Hematopoietic multipotent progenitor cell treated with erythropoietin and hydrocortisone succinate and interleukin-3 and kit ligand, for 15 days (in vitro differentiated cells): Measurements from ENCODE around the gene CCND1.
"Not testable (repeated sequence)": the region's sequence is repeated elsewhere in the genome, so short reads cannot be mapped to it uniquely, and the experiment has no call there.

Experiments used
- DNase-seq: peaks from one replicate; pipeline ENCODE4 v3.0.0-alpha.2; 2015; ENCODE audit warnings: low spot score

The CCND1 gene

DNA sequence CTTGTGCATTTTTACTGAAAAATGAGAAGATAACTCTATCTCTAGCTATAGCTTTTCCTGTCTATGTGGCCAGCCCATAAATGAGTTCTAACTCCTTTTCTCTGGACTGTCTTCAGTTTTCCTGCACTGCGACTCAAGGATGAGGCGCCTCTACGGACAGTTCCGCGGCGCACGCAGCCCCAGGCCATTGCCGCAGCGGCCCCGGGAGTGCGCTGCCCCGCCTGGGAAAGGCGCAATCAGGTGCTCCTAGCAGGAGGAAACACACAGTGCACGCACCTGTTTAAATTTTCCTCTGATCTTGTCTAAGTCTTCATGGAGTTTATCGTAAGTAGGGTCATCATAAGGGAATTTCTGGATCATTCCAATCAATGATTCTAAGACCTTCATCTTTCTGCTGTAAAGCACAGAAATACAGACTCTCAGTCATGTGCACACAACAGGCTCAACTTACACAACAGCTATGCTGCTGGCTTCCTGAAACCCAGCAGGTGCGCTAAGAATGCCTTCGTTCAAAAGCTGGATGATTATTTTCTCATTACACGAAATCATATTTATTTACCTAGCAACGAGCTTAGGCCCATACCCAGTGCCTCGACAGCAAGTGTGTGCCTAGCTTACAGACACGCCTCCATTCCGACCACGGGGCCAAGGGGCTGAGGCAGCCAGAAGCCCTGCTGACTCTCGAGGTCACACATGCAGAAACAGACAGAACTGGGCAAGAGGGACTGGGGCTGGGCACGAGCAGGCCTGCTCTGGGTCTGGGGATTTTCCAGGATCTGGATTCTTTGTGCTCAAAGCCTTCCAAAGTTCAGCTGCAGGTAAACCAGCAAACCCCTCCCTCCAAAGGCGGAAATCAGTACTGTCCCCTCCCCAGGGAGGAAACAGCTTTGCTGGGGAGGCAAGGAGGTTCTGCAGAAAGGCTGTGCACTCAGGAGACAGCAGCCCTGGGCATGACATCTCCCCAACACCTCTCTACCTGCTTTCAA, 27.0 kb downstream of the CCND1 start:
- DNase-seq = no peak

DNA sequence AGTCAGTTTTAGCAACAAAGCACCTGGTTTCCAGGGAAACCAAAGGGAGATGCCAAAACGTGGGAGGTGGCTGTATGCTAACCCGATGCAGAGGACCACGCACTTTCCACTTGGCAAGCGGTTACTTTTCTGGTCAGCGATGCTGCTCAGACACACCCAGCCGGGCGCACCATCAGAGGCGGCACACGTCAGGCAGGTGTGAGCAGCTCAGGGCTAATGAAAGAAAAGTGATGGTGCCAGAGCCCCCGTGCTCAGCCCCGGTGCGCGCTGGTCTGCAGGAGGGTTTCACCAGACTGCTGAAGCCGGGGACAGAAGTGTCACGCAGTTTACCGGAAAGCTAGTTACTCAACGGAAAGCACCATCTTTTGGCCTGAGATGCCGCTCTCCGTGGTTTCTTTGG, 28.5 kb downstream of the CCND1 start:
- no peak for DNase-seq

- peak; percentile 70 for DNase-seq
Measured at GRCh38 chr11:69670158-69670845, 29.3 kb downstream of the CCND1 start.

DNA sequence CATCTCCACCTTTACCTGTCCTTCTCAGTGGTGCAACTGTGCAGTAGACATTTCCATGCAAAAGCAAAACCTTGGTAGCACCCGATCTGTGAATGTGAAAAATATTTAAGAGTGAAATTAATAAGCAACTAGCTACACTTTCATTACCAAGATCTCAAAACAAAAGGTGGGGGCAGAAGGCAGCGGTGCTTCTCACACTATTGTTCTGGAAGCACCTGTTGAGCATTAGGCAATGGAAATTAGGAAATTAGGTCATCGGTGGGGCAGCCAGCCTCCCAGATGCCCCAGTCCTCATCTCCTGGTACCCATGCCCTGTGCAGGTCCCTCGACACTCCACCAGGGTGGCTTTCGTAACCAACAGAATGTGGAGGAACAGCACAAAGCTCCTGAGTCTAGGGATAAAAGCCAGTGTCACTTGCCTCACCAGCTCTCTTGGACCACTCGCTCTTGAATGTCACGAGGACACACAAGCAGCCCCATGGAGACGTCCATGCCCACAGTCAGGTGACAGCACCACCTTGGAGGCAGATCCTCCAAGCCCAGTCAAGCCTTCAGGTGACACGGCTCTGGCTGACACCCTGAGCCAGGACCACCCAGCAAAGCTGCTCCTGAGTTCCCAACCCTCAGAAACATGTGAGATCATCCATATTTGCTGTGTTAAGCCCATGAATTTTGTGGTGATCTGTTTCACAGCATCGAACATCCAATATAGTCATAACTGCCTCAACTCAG, 30.9 kb downstream of the CCND1 start:
- DNase-seq = no peak

DNA sequence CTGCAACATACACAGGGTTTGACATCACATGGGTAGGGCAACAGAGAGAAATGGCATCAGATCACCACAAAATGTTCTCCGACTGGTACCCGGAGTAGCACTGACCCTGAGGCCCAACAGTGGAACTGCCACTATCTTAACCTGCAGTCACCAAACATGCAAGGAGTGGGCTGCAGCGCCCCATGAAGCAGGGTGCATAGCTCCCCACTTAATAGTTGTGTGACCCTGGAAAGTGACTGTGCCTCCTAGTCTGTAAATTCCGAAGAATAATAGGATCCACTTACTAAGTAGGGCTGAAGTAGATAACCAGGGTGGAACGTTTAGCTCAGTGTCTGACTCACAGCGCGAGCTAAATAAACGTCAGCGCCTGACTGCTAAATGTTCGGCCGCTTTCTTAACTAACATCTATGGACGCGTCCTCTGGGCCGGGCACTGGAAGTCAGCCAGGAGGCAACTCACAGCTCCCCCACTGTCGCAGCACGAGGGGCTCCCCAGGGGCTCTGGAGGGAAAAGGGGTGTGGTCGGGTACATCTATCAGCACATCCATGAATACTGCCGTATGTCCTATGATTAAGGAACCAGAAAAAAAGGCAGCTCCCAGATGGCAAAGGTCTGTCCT, 33.4 kb downstream of the CCND1 start:
- DNase-seq = peak; percentile 73

DNA sequence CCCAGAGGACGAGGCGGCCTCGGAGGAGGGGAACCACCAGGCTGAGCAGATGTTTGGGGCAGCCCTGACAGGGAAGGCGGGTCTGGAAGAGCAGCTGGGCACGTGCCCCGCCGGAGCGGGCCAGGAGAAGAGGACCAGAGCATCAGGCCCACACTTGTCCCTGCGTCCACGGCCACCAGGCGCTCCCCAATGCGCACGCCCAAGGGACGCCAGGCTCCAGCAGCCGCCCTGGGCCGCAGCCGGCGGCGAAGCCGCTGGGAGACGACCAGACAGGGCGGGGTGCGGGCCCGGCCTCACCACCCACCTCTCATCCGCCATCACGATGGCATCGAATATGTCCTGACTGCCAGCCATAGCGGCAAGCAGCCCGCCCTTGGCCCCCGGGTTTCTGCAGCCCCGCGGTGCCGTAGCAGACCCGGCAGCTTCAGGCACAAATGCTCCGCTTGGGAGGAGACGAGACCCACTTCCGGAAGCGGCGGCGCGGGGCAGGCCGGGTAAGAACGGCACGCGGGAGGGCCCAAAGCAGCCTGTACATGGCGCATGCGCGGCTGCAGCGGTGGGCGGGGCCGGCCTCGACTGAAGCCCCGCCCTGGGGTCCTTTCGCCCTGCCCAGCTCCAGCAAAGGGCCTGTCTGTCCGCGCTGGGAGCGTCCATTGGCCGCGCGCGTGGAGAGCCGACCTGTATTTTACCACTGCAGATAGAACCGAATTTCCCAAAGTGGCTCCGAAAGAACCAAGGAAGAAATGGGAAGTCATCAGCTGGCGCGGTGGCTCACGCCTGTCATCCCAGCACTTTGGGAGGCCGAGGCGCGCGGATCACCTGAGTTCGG, 34.1 kb downstream of the CCND1 start, which contains the start of gene LTO1:
Gene LTO1, minus strand, starts transcription at position 468 of the 829 bp plus-strand sequence. Its CDS starts 114 bp downstream, at position 354.
- peak; percentile 94 for DNase-seq

DNA sequence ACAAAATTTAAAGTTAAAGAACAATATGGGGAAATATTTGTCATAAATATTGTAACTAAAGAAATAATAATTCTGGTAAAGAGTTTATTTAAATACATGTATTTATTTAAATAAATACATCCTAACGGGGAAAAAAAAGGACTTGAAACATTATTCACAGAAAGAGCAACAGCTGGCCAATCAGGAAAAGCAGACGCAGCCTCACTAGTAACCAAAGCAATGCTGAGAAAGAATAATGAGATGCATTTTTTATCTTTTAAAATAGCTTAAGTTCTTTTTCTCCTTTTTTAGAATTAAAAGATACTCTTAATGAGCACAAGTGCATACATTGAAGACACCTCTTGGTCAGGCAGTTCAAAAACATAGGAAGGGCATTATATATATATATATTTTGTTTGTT, 36.8 kb downstream of the CCND1 start:
- no peak for DNase-seq

GRCh38 chr11:69680688-69681087, 39.7 kb downstream of the CCND1 start:
- DNase-seq = no peak

- DNase-seq = no peak
Measured at GRCh38 chr11:69682221-69682620, 41.3 kb downstream of the CCND1 start.

- no peak for DNase-seq
Measured at GRCh38 chr11:69682681-69683326, 41.8 kb downstream of the CCND1 start.

- DNase-seq = no peak
Measured at GRCh38 chr11:69683764-69684333, 42.9 kb downstream of the CCND1 start.

- no peak for DNase-seq
Measured at GRCh38 chr11:69684651-69685050, 43.7 kb downstream of the CCND1 start.

DNA sequence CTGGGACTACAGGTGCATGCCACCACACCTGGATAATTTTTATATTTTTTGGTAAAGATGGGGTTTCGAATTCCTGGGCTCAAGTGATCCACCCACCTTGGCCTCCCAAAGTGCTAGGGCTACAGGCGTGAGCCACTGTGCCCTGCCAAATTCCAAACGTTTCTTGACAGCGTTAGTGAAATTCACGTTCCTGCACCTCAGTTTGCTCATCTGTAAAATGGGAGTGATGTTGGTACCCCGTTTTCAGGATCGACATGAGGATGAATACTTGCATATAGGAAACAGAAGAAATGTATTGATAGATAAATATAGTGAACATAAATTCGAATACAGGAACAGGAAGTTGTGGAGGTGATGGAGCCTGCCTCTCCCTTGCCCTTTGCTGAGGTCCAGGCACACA, 44.4 kb downstream of the CCND1 start:
- DNase-seq = no peak

DNA sequence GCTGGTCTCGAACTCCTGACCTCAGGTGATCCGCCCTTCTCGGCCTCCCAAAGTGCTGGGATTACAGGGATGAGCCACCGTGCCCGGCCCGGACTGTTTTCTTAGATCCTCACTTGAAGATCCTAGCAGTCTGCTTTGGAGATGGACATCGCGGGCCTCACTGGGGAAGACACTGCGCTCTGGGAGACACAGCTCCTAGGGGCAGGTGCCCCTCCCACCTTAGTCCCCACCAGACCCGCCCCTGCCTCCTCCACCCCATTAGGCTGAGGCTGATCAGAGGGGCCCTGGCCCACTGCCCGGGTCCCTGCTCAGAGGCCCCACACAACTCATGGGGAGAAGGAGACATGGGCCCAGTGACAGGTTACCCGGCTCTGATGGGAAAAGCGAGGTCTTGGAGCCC, 45.5 kb downstream of the CCND1 start:
- no peak for DNase-seq

- DNase-seq = no peak
Measured at GRCh38 chr11:69686856-69687255, 45.9 kb downstream of the CCND1 start.

GRCh38 chr11:69687969-69688771, 47.2 kb downstream of the CCND1 start:
- not testable (repeated sequence) for DNase-seq

DNA sequence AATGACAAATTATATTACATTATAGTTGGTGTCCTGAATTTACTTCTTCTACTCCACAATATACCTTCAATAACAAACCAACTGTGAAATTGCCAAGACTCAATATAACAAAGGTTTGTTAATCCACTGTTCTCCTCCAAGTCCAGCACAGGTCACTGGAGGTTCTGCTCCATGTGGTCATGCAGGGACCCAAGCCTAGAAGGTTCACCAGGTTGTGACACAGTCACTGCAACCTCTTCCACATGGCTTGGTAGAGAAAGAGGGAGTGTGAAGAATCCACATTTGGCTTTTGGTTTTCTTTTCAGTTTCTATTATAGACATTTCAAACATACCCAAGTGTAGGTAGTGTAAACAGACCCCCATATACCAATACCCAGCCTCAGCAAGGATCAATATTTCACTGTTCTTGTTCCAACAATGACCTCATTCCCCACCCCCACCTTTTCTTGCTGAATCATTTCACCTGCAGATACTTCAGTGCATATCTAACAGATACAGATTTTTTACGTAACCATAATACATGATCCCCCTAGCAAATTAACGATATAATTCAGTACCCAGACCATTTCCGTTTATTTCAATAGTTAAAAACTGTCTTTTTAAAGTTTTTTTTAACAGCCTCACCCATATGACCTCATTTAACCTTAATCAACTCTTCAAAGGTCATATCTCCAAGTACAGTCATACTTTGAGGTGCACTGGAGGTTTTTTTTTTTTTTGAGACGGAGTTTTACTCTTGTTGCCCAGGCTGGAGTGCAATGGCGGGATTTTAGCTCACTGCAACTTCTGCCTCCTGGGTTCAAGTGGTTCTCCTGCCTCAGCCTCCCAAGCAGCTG, 48.7 kb downstream of the CCND1 start:
- DNase-seq = no peak

DNA sequence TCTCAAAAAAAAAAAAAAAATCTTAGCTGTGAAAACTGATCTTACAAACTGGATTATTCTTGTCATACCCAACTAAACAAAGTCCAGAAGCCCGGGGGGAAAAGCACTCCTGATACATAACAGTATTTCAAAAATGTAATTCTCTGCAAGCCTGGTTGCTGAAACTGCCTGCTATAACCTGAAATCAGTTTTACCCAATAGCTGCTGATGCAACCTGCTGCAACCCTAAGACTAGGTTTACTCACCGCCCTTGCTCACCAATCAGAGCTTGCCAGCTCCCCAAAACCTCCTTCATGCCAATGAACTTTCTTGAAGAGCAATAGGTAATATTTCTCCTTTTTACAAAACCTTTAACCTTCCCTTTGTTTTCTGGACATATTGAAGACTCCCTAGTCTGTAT, 50.5 kb downstream of the CCND1 start:
- peak; percentile 11 for DNase-seq
